GM23338 (cell line): Measurements from ENCODE around the gene SCML1. TPM values are rescaled to one million over a fixed set of nuclear protein-coding genes. Genes with fewer than 3 reads are reported as not detected.

Experiments
- ATAC-seq: fragments of 200-7000 bp; cut with Tn5 transposase; 3 replicates; pipeline ENCODE4 v1.9.1; 2020
- DNase-seq: peaks from one replicate; pipeline ENCODE4 v3.0.0-alpha.2; 2015; ENCODE audit warnings: low spot score
- H2AFZ ChIP-seq: fragments of 200-600 bp; sonication (generic); 2 replicates; pipeline ENCODE4 v1.8.0; 2016; ENCODE audit warnings: antibody characterized with exemption, mild to moderate bottlenecking, moderate library complexity
- H3F3A ChIP-seq: fragments of 200-600 bp; sonication (generic); replicated peaks from 2 replicates; pipeline ENCODE4 v1.8.0; 2017; ENCODE audit warnings: antibody characterized with exemption, mixed run types, low read depth
- H3K27ac ChIP-seq: fragments of 200-600 bp; sonication (generic); 2 replicates; pipeline ENCODE4 v1.6.1; 2016; ENCODE audit warnings: low read depth
- H3K27me3 ChIP-seq: fragments of 200-600 bp; sonication (generic); 2 replicates; pipeline ENCODE4 v1.8.0; 2016; ENCODE audit warnings: mild to moderate bottlenecking, mixed run types, moderate library complexity; ENCODE audit not compliant: insufficient read depth
- H3K36me3 ChIP-seq: fragments of 200-600 bp; sonication (generic); 2 replicates; pipeline ENCODE4 v1.8.0; 2016; ENCODE audit warnings: mild to moderate bottlenecking; ENCODE audit not compliant: insufficient read depth
- H3K4me1 ChIP-seq: fragments of 200-600 bp; sonication (generic); 2 replicates; pipeline ENCODE4 v1.8.0; 2016; ENCODE audit warnings: mild to moderate bottlenecking, moderate library complexity; ENCODE audit not compliant: insufficient read depth
- H3K4me2 ChIP-seq: fragments of 200-600 bp; sonication (generic); 2 replicates; pipeline ENCODE4 v1.7.1; 2017; ENCODE audit warnings: mixed run types
- H3K4me3 ChIP-seq: fragments of 200-600 bp; sonication (generic); 2 replicates; pipeline ENCODE4 v1.6.1; 2016; ENCODE audit warnings: mixed run types
- H3K79me2 ChIP-seq: fragments of 200-600 bp; sonication (generic); replicated peaks from 2 replicates; pipeline ENCODE4 v1.8.0; 2017; ENCODE audit warnings: mild to moderate bottlenecking; ENCODE audit not compliant: insufficient read depth
- H3K9me2 ChIP-seq: fragments of 200-600 bp; sonication (generic); 2 replicates; pipeline ENCODE4 v1.8.0; 2017; ENCODE audit not compliant: insufficient read depth
- H4K20me1 ChIP-seq: fragments of 200-600 bp; sonication (generic); replicated peaks from 2 replicates; pipeline ENCODE4 v1.8.0; 2017; ENCODE audit warnings: mild to moderate bottlenecking; ENCODE audit not compliant: insufficient read depth
- H3K27ac Mint-ChIP-seq: 2 replicates; pipeline ENCODE4 v1.8.0; 2020; ENCODE audit warnings: inconsistent platforms, mild to moderate bottlenecking, moderate library complexity, mixed read lengths
- H3K27me3 Mint-ChIP-seq: 3 replicates; pipeline ENCODE4 v1.8.0; 2022; ENCODE audit warnings: low read depth, mild to moderate bottlenecking, moderate library complexity, mixed read lengths, inconsistent platforms; ENCODE audit not compliant: insufficient read depth, poor library complexity
- H3K36me3 Mint-ChIP-seq: 3 replicates; pipeline ENCODE4 v1.8.0; 2021; ENCODE audit warnings: low read depth, mild to moderate bottlenecking, inconsistent platforms, moderate library complexity, mixed read lengths
- H3K4me1 Mint-ChIP-seq: 3 replicates; pipeline ENCODE4 v1.8.0; 2020; ENCODE audit warnings: mild to moderate bottlenecking, inconsistent platforms, mixed read lengths
- H3K4me3 Mint-ChIP-seq: 3 replicates; pipeline ENCODE4 v1.8.0; 2021; ENCODE audit warnings: moderate library complexity, mild to moderate bottlenecking, inconsistent platforms, mixed read lengths
- H3K9me3 Mint-ChIP-seq: 3 replicates; pipeline ENCODE4 v1.8.0; 2020; ENCODE audit warnings: moderate library complexity, mild to moderate bottlenecking, inconsistent platforms, mixed read lengths
- CTCF ChIP-seq, 2 experiments: fragments of 200-600 bp in 1 of 2; sonication (generic) in 1 of 2; conservative IDR thresholded peaks; 2 replicates each; pipeline versions ENCODE4 v1.5.1 to v1.6.1; 2016 to 2017; ENCODE audit warnings: antibody characterized with exemption in 2 of 2, low read depth in 2 of 2, mild to moderate bottlenecking in 2 of 2, moderate library complexity in 1 of 2
- ETS1 ChIP-seq: IDR thresholded peaks from 2 replicates; pipeline ENCODE4 v1.6.1; 2016; ENCODE audit warnings: antibody characterized with exemption
- NANOG ChIP-seq: IDR thresholded peaks from 2 replicates; pipeline ENCODE4 v1.6.1; 2016; ENCODE audit warnings: antibody characterized with exemption, borderline replicate concordance
- POLR2AphosphoS5 ChIP-seq: IDR thresholded peaks from 2 replicates; pipeline ENCODE4 v1.6.1; 2016; ENCODE audit warnings: antibody characterized with exemption, low read depth
- REST ChIP-seq: IDR thresholded peaks from one replicate; pipeline ENCODE4 v1.6.1; 2018; ENCODE audit warnings: antibody characterized with exemption; ENCODE audit not compliant: unreplicated experiment
- STAT1 ChIP-seq: IDR thresholded peaks from one replicate; pipeline ENCODE4 v1.6.1; 2016; ENCODE audit warnings: antibody characterized with exemption; ENCODE audit not compliant: unreplicated experiment
- ZNF114 ChIP-seq: fragments of 250-450 bp; sonication (Bioruptor Pico); IDR thresholded peaks from 2 replicates; pipeline ENCODE4 v1.5.0; 2020; ENCODE audit warnings: mild to moderate bottlenecking, moderate library complexity
- ZNF331 ChIP-seq: fragments of 250-450 bp; sonication (Bioruptor Pico); IDR thresholded peaks from 2 replicates; pipeline ENCODE4 v1.5.0; 2020; ENCODE audit warnings: low read depth, mild to moderate bottlenecking, moderate library complexity
- ZNF462 ChIP-seq: fragments of 250-450 bp; sonication (Bioruptor Pico); IDR thresholded peaks from 2 replicates; pipeline ENCODE4 v1.5.0; 2020; ENCODE audit warnings: mild to moderate bottlenecking, moderate library complexity
- polyA plus RNA-seq: library from polyadenylated mRNA; unstranded; fragments of >200 nt; fragmentation: Nextera tagmentation; extraction: Ambion mirVana; gene quantifications from 2 replicates; pipeline ENCODE4 v1.2.1, GENCODE V29; 2016
- total RNA-seq: library from RNA; depleted of rRNA; stranded (reverse); fragments of >200 nt; shearing (Covaris generic); gene quantifications from 2 replicates; pipeline ENCODE4 v1.2.3, GENCODE V29; 2014

The SCML1 gene
- total and polyA plus RNA-seq, 2 experiments from 2014 or later: 5.4 to 6.4 TPM

GRCh38 chrX:17718649-17719165 lies 18.6 kb upstream of the SCML1 start (continued):
- TF ChIP-seq ZNF462 (CRISPR knock-in tag): no peak
- TF ChIP-seq POLR2AphosphoS5: no peak
- TF ChIP-seq REST: no peak

GRCh38 chrX:17719711-17720110 lies 17.6 kb upstream of the SCML1 start:
- Histone ChIP-seq H3K9me2 (no peaks in the 10 kb centered on the region), H4K20me1 (no peaks in the 10 kb centered on the region), H3K79me2 (no peaks in the 10 kb centered on the region), H3K27ac (no peak overlapping the region), H3F3A (no peaks in the 10 kb centered on the region), H3K36me3 (no peaks in the 10 kb centered on the region), H3K4me1 (peaks cover 27% of the 10 kb centered on the region), H3K4me3 (peak overlapping the region; percentile 43), H2AFZ (no peak overlapping the region), H3K27me3 (no peaks in the 10 kb centered on the region; the same call in 1 of the 2 replicates), H3K4me2 (peak overlapping the region; percentile 60)
- no peaks in the 10 kb centered on the region for H3K36me3 Mint-ChIP-seq
- no peak for TF ChIP-seq CTCF (conservative IDR thresholded peaks at IDR 0.05; ENCODE audit: low read depth in 2 of 2)
- TF ChIP-seq ETS1: no peak
- TF ChIP-seq ZNF114: no peak
- TF ChIP-seq ZNF331 (CRISPR knock-in tag): no peak
- no peak for TF ChIP-seq STAT1
- no peak for TF ChIP-seq NANOG
- H3K27ac Mint-ChIP-seq: no peak overlapping the region
- no peaks in the 10 kb centered on the region for H3K9me3 Mint-ChIP-seq
- DNase-seq (peak; percentile 60), ATAC-seq (peak; percentile 70)
- peaks cover 6% of the 10 kb centered on the region for H3K27me3 Mint-ChIP-seq
- H3K4me1 Mint-ChIP-seq: peaks cover 26% of the 10 kb centered on the region
- peak overlapping the region; percentile 56; the same call in 2 of the 3 replicates for H3K4me3 Mint-ChIP-seq
